Stimulated activated naive CD8-positive, alpha-beta T cell treated with anti-CD3 and anti-CD28 coated beads, Interleukin-15, Interleukin-2, amounts not matched to agents 100 ng/mL and 50 ng/mL, for 24 hours (primary cell): ENCODE measurements around the gene TM2D1.
"Not testable (repeated sequence)": the region's sequence is repeated elsewhere in the genome, so short reads cannot be mapped to it uniquely, and the experiment has no call there.

Experiments used
- H3K27ac Mint-ChIP-seq: one replicate; pipeline ENCODE4 v1.8.0; 2021; ENCODE audit warnings: mild to moderate bottlenecking, mixed read lengths
- H3K27me3 Mint-ChIP-seq: one replicate; pipeline ENCODE4 v1.8.0; 2021; ENCODE audit warnings: mixed read lengths
- H3K36me3 Mint-ChIP-seq: one replicate; pipeline ENCODE4 v1.8.0; 2021; ENCODE audit warnings: low read depth, mixed read lengths
- H3K4me1 Mint-ChIP-seq: one replicate; pipeline ENCODE4 v1.8.0; 2021; ENCODE audit warnings: low read depth, mixed read lengths
- H3K4me3 Mint-ChIP-seq: one replicate; pipeline ENCODE4 v1.8.0; 2021; ENCODE audit warnings: mild to moderate bottlenecking, mixed read lengths
- H3K9me3 Mint-ChIP-seq: one replicate; pipeline ENCODE4 v1.8.0; 2021; ENCODE audit warnings: mixed read lengths

TM2D1 gene

DNA sequence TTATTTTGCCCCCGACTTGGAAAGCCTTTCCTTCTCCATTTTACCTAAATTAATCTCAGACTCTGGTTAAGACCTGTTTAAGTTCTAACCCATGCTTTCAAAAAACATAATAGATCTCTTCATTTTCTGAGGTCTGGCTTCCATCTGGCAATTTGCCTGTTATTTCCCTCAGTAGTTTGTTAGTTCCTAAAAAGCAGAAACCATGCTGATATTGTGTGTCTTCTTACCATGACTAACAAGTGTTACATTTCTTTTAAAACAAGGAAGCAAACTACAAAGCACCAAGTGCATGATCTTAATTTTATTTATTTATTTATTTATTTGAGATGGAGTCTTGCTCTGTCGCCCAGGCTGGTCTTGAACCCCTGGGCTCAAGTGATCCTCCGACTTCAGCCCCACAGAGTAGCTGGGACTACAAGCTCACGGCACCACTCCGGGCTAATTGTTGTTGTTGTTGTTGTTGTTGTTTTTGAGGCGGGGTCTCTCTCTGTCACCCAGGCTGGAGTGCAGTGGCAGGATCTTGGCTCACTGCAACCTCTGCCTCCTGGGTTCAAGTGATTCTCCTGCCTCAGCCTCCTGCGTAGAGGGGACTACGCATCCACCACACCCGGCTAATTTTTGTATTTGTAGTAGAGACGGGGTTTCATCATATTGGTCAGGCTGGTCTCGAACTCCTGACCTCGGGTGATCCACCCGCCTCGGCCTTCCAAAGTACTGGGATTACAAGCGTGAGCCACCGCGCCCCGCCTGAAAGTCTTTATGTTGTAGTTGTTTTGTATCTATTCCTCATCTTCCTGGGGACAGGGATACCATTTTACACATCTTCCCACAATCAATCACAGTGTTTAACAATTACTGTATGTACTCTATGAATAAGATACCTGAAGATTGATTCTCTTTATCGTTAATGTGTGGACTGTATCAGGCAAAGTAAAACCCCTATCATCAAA lies 16.1 kb upstream of the TM2D1 start:
- Mint-ChIP-seq H3K4me3 (peak overlapping the region; percentile 87), H3K27me3 (no peaks in the 10 kb centered on the region), H3K4me1 (peaks cover 18% of the 10 kb centered on the region), H3K9me3 (no peaks in the 10 kb centered on the region), H3K27ac (peak overlapping the region; percentile 61), H3K36me3 (no peaks in the 10 kb centered on the region)

DNA sequence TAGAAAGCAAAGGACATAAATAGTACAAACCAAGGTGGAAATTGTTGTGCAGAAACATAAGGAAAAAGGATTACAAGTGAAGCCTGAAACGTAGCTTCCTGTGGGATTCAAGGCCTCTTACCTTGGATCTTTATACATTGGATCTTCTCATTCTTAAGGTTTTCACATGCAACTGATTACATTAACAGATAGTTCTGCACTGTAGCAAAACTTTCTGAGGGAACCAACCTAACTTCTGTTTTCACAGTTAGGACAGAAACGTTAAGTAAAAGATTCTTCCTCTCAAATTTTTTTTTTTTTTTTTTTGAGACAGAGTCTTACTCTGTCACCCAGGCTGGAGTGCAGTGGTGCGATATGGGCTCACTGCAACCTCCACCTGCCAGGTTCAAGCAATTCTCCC lies 7.8 kb upstream of the TM2D1 start:
- H3K4me1 Mint-ChIP-seq: peaks cover 5% of the 10 kb centered on the region
- no peaks in the 10 kb centered on the region for H3K9me3 Mint-ChIP-seq
- H3K36me3 Mint-ChIP-seq: no peaks in the 10 kb centered on the region
- no peak overlapping the region for H3K4me3 Mint-ChIP-seq
- no peaks in the 10 kb centered on the region for H3K27me3 Mint-ChIP-seq
- no peak overlapping the region for H3K27ac Mint-ChIP-seq

DNA sequence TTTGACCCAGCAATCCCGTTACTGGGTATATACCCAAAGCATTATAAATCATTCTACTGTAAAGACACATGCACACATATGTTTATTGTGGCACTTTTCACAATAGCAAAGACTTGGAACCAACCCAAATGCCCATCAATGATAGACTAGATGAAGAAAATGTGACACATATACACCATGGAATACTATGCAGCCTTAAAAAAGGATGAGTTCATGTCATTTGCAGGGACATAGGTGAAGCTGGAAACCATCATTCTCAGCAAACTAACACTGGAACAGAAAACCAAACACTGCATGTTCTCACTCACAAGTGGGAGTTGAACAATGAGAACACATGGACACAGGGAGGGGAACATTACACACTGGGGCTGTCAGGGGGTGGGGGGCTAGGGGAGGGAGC lies 5.7 kb upstream of the TM2D1 start:
- not testable (repeated sequence) for H3K27me3 Mint-ChIP-seq, H3K27ac Mint-ChIP-seq, H3K4me3 Mint-ChIP-seq, H3K9me3 Mint-ChIP-seq, H3K36me3 Mint-ChIP-seq, H3K4me1 Mint-ChIP-seq

DNA sequence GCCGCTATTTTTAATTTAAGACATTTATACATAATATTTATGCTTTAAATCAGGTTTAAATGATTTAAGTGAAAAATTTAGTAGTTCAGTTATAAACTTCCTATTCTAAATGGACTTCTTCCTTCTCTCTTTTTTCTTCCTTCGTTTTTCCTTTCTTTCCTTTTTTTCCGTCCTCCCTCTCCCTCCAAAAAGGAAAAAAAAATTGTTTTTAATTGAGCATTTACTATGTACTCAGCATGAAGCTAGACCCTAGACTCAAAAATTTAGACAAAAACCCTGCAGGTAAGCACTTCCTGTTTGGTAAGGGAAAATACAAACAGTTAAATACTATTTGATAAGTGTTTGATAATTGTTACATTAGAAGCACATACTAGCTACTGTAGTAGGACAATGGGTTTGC lies 2.6 kb upstream of the TM2D1 start:
- Mint-ChIP-seq H3K27me3 (no peaks in the 10 kb centered on the region), H3K36me3 (peaks cover 13% of the 10 kb centered on the region), H3K27ac (no peak overlapping the region), H3K9me3 (no peaks in the 10 kb centered on the region), H3K4me3 (no peak overlapping the region), H3K4me1 (peaks cover 28% of the 10 kb centered on the region)

DNA sequence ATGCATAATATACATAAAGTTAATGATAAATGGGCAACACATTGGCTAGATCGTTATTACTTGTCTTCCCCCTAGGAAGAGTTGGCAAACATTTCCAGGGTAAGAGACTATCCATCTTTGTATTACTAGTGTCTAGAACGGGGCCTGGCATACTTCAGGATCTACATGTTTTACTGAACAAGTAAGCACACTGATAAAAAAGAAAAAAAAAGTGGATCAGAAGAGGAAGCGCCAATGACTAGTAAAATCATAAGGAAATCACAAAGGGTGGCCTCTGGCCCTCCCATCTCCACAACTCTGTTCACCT lies 482 bp downstream of the TM2D1 start:
- Mint-ChIP-seq H3K27me3 (no peaks in the 10 kb centered on the region), H3K4me1 (peaks cover 36% of the 10 kb centered on the region), H3K9me3 (no peaks in the 10 kb centered on the region), H3K36me3 (peaks cover 23% of the 10 kb centered on the region), H3K27ac (peak overlapping the region; percentile 97), H3K4me3 (peak overlapping the region; percentile 97)

DNA sequence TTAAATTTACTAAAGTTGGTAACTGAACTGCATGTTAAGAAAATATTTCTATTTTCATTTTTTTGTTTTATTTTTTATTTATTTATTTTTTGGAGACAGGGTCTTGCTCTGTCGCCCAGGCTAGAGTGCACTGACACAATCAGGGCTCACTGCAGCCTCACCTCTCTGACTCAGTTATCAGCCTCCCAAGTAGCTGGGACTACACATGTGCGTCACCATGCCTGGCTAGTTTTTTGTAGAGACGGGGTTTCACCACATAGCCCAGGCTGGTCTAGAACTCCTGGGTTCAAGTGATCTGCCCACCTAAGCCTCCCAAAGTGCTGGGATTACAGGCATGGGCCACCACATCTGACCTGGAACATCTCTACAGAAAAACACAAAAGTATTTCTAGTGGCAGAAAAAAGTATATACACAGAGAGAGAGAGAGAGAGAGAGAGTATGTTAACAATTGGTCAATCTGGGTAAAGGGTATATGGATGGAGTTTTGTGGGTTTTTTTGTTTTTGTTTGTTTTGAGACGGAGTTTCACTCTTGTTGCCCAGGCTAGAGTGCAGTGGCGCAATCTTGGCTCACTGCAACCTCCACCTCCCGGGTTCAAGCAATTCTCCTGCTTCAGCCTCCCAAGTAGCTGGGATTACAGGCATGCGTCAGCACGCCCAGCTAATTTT lies 5.8 kb downstream of the TM2D1 start:
- H3K27ac Mint-ChIP-seq, H3K9me3 Mint-ChIP-seq, H3K27me3 Mint-ChIP-seq, H3K4me3 Mint-ChIP-seq: not testable (repeated sequence)
- Mint-ChIP-seq H3K4me1 (peaks cover 23% of the 10 kb centered on the region), H3K36me3 (peaks cover 39% of the 10 kb centered on the region)

DNA sequence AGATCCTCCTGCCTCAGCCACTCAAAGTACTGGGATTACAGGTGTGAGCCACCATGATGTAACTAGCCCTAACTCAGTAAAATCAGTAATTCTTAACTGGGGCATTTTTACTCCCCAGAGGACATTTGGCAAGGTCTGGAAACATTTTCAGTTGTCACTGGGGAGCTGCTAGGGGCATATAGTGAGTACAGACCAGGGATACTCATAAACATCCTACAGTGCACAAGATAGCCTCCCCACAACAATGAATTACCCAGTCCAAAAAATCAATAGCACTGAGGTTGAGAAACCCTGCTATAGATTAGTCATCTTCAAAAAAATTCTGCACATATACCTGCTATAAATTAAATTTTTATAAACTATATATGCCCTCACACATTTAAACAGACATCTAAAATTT lies 13.0 kb downstream of the TM2D1 start:
- Mint-ChIP-seq H3K36me3 (peaks cover 39% of the 10 kb centered on the region), H3K27ac (no peak overlapping the region), H3K4me1 (no peaks in the 10 kb centered on the region), H3K27me3 (no peaks in the 10 kb centered on the region), H3K9me3 (no peaks in the 10 kb centered on the region), H3K4me3 (no peak overlapping the region)

DNA sequence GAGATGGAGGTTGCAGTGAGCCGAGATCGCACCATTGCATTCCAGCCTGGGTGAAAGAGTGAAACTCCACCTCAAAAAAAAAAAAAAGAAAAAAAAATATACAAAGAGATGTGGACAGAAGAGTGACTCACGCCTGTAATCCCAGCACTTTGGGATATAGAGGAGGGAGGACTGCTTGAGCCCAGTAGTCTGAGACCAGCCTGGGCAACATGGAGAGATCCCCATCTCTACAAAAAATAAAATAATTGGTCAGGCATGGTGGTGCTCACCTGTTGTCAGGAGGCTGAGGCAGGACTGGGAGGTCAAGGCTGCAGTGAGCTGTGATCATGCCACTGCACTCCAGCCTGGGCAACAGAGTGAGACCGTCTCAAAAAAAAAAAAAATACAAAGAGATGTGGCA lies 13.7 kb downstream of the TM2D1 start:
- H3K27ac Mint-ChIP-seq: peak overlapping the region; percentile 45
- not testable (repeated sequence) for H3K4me1 Mint-ChIP-seq, H3K4me3 Mint-ChIP-seq, H3K27me3 Mint-ChIP-seq, H3K9me3 Mint-ChIP-seq
- peaks cover 35% of the 10 kb centered on the region for H3K36me3 Mint-ChIP-seq

DNA sequence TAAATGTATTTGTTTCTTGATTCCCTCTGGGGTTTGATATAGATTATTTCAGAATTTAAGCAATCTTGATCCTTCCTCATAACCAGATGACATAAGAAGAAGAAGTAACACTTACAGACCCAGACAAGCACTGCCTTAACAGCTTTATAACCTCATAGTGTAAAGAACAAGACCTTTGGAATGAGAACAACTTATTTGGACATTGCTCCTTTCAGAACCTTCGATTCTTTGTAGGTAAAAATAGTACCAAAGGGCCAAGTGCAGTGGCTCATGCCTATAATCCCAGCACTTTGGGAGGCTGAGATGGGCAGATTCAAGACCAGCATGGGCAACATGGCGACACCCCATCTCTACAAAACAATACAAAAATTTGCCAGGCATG lies 15.0 kb downstream of the TM2D1 start:
- Mint-ChIP-seq H3K9me3 (no peaks in the 10 kb centered on the region), H3K4me3 (no peak overlapping the region), H3K27ac (no peak overlapping the region), H3K4me1 (no peaks in the 10 kb centered on the region), H3K27me3 (no peaks in the 10 kb centered on the region), H3K36me3 (peaks cover 39% of the 10 kb centered on the region)

DNA sequence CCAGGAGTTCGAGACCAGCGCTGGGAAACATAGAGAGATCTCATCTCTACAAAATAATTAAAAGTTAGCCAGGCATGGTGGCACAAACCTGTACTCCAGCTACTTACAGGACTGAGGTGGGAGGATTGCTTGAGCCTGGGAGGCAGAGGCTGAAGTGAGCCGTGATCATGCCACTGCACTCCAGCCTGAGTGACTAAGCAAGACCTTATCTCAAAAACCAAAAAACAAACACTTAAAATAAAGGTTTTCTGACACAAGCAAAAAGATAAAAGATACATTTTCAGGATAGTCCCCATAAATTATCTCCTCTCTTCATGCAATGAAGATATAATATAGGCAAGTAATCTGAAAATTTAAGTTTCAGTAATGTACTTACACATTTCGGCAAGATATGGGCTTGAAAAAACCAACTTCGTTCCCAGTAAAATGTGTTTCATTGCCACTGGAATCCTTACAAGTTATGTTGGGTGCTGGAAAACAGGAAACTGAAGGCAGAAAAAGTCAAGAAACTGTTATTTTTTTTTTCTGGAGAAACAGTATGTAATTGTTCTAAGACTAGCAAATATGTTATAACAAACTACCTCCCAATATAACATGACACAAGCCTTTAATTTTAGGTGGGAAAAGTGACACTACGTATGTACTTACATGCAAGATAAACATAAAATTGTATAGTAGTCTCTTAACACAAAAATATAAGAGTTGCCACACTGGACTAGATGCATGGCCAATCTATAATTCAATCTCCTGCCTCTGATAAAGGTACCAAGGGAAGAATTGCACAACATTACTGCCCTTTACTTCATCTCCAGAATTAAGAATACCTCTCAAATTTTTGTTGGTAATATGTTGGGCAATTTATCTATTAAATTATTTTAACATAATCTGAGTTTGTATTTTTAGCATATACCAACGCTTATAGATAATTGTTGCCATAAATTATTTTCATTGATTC lies 15.7 kb downstream of the TM2D1 start:
- Mint-ChIP-seq H3K4me1 (no peaks in the 10 kb centered on the region), H3K27me3 (no peaks in the 10 kb centered on the region), H3K36me3 (peaks cover 39% of the 10 kb centered on the region), H3K9me3 (no peaks in the 10 kb centered on the region), H3K4me3 (no peak overlapping the region), H3K27ac (no peak overlapping the region)

DNA sequence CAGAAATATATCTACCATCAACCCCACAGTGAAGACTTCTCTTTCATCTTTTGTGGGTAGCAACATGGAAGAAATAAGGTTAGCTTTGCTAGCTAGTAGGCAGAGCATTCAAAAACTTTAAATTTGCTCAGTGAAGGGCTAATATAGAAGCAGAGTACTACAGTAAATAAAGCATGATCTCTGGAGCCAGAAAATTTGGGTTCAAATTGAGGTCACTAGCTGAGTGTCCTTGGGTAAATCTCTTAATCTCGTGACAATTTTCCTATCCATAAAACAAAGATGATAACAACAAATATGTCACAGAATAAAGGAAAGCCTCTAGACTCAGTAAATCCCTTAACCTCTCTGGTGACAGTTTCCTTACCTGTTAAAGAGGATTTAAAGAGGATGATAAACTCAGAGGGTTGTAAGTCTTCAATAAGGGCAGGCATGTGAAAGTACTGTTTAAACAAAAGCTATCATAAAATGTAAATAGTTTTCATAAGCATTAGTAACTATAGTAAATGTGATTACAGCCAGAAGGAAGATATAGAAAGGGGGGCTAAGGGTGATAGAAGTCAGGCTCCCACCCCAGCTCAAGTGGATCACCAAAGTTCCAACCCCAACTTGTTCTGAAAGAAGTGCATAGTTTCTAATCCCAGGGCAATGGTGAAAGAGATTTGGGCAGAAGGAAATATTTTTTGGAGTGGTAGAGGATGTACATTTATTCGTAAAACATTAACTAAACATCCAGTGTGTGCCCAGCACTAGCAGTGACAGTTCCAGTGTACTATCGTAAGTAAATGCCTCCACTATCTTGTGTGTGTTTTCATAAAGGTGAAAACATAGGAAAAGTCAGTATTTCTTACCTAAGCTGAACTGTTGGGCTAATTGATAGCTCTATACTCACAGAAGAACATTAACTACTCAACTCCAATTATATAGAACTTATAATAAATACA lies 24.8 kb downstream of the TM2D1 start:
- no peaks in the 10 kb centered on the region for H3K4me1 Mint-ChIP-seq
- no peak overlapping the region for H3K27ac Mint-ChIP-seq
- H3K9me3 Mint-ChIP-seq: no peaks in the 10 kb centered on the region
- no peaks in the 10 kb centered on the region for H3K27me3 Mint-ChIP-seq
- H3K36me3 Mint-ChIP-seq: peaks cover 63% of the 10 kb centered on the region
- H3K4me3 Mint-ChIP-seq: no peak overlapping the region

DNA sequence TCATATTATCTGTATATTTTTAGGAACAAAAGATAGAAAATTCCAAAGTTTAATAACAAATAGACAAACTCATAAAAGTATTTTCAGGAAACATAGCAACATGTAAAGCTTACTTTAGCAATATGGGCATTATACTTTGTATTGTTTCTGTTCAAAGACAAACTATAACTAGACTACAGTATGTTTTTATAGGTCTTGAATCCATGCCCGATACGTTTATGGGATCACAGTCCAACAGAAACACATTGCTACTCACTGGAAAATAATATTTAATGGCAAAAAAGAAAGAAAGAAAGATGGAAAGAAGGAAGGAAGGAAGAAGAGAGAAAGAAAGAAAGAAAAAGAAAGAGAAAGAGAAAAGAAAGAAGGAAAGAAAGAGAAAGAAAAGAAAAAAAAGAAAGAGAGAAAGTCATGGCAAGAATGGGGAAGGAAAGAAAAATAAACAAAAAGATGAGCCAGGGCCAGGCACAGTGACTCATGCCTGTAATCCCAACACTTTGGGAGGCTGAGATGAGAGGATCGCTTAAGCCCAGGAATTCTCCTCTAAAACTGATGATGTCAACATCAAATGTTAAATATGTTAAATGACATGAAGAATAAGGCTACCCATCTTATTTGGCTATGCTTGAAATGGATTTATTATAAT lies 32.7 kb downstream of the TM2D1 start:
- no peak overlapping the region for H3K27ac Mint-ChIP-seq
- no peak overlapping the region for H3K4me3 Mint-ChIP-seq
- H3K36me3 Mint-ChIP-seq: peaks cover 46% of the 10 kb centered on the region

DNA sequence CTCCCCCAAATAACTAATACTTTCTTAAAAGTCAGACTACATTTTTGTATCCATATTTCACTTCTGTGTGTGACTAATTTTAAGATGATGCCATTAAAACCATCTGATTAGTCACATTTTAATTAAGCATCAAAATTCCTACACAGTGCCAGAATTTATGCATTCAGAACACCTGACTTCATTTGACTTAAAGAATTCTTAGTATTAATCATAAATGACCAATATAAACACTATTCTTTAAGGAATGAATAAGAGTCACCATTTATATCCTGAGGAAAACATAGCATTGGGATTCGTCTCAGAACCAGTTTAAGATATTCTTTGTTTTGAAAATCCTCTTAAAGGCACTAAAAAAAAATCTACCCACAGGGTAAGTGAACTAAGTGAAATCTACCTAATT lies 37.0 kb downstream of the TM2D1 start:
- Mint-ChIP-seq H3K27me3 (no peaks in the 10 kb centered on the region), H3K36me3 (peaks cover 28% of the 10 kb centered on the region), H3K9me3 (no peaks in the 10 kb centered on the region), H3K4me1 (no peaks in the 10 kb centered on the region), H3K27ac (no peak overlapping the region), H3K4me3 (no peak overlapping the region)

More for the DNA sequence above, 32.7 kb downstream of the TM2D1 start:
- Mint-ChIP-seq H3K9me3 (no peaks in the 10 kb centered on the region), H3K4me1 (no peaks in the 10 kb centered on the region), H3K27me3 (no peaks in the 10 kb centered on the region)

DNA sequence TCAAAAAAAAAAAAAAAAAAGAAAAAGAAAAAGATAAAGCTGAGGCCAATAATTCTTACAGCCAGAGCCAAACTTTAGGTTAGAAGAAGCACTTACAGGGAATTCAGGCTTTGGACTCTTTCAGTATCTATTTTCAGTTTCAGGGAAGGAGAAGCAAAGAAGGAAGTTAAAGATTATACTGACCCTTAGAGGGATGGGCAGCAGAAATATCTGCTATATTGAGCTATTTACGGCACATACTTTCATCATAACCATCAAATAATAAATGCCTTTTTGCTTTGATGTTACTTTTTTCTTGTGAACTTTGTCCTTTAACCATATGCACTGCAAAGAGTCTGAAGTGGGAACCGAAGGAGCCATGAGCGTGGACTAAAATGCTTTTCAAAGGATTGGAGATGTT lies 42.0 kb downstream of the TM2D1 start:
- Mint-ChIP-seq H3K9me3 (no peaks in the 10 kb centered on the region), H3K36me3 (peaks cover 54% of the 10 kb centered on the region), H3K4me1 (peaks cover 4% of the 10 kb centered on the region), H3K4me3 (no peak overlapping the region), H3K27ac (no peak overlapping the region), H3K27me3 (no peaks in the 10 kb centered on the region)
